H54 (cell line): ENCODE results near the gene CD46.
"Not testable (repeated sequence)": the region's sequence is repeated elsewhere in the genome, so short reads cannot be mapped to it uniquely, and the experiment has no call there.

Source experiments
- DNase-seq: peaks from one replicate; pipeline ENCODE4 v3.0.0; 2011; ENCODE audit warnings: low spot score, mixed read lengths; ENCODE audit not compliant: insufficient read length
- FAIRE-seq: peaks from 3 replicates; lab custom pipeline; 2011; peaks lifted over from hg19 to GRCh38; lab: Jason Lieb, UNC
- POLR2A ChIP-seq: IDR thresholded peaks from 2 replicates; pipeline ENCODE4 v1.6.1; 2011; ENCODE audit warnings: low read depth, mild to moderate bottlenecking, low read length

CD46 gene

GRCh38 chr1:207751790-207752455 lies at the start of gene CD46:
Gene CD46 (plus strand): TSS chr1:207752054. CDS start chr1:207752213, 159 bp downstream.
- peak; percentile 68 for TF ChIP-seq POLR2A
- DNase-seq (peak; percentile 88), FAIRE-seq (peak; percentile 45)

DNA sequence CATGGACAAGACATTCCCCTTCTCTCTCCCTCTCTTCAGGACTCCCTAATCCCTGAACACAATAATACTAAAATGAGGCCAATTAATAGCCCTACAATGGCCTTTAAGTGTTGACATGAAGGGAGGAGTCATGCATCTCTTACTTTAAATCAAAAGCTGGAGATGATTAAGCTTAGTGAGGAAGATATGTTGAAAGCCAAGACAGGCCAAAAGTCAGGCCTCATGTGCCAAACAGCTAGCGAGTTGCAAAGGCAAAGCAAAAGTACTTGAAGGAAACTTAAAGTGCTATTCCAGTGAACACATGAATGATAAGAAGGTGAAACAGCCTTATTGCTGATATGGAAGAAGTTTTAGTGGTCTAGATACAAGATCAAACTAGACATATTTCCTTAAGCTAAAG lies 49.5 kb upstream of the CD46 start:
- no peak for TF ChIP-seq POLR2A
- no peak for DNase-seq
- FAIRE-seq, result no peak

GRCh38 chr1:207703712-207704111 lies 48.1 kb upstream of the CD46 start:
- no peak for DNase-seq
- no peak for FAIRE-seq
- TF ChIP-seq POLR2A, result no peak

GRCh38 chr1:207708004-207708403 lies 43.9 kb upstream of the CD46 start:
- DNase-seq, FAIRE-seq: not testable (repeated sequence)

DNA sequence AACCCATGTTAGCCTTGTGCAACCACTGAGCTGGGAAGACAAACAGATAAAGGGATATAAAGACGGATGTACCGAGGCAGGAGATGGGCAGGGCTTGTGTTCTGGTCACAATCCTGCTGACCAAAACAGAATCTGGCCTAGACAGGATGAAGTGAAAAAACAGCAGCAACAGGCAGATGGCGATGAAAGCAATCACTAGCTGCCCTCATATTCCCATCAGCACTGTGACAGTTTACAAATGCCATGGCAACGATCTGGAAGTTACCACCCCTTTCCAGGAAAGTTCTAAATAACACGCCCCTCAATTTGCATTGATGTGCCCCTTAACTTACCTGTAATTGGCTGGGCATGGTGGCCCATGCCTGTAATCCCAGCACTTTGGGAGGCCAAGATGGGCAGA lies 40.6 kb upstream of the CD46 start:
- no peak for DNase-seq
- no peak for TF ChIP-seq POLR2A
- FAIRE-seq, result no peak

DNA sequence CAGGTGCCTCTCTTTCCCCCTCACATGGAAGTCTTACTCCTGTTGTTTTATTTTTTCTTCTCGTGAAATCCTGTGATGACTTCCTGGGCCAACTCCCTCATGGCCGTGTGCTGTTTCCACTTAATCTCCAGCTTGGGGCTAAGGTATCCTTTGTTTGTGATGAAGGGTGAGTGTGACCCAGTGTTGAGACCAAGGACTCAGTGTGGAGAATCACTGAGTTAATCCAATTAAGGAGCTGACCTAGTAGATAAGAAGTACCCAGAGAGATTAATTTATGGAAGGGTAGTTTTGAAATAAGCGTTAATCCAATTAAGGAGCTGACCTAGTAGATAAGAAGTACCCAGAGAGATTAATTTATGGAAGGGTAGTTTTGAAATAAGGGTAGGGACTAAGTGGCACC lies 39.2 kb upstream of the CD46 start:
- FAIRE-seq, DNase-seq: not testable (repeated sequence)

- no peak for TF ChIP-seq POLR2A
- FAIRE-seq (no peak), DNase-seq (no peak)
These were observed 38.3 kb upstream of the CD46 start for GRCh38 chr1:207713529-207713928.

DNA sequence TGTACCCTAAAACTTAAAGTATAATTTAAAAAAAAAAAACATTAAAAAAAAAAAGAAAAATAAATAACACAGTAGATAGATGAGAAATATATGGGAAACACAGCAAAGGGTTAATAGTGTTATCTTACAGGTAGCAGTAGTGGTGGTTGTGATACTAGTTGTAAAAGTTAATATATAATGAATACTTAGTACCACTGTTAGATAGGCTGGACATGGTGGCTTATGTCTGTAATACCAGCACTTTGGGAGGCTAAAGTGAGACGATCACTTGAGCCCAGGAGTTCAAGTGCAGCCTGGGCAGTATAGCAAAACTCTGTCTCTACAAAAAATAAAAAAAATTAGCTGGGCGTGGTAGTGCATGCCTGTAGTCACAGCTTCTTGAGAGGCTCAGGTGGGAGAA lies 32.6 kb upstream of the CD46 start:
- no peak for DNase-seq
- no peak for FAIRE-seq
- TF ChIP-seq POLR2A, result no peak

- FAIRE-seq, DNase-seq: not testable (repeated sequence)
These were observed 23.5 kb upstream of the CD46 start for GRCh38 chr1:207728200-207728858.

DNA sequence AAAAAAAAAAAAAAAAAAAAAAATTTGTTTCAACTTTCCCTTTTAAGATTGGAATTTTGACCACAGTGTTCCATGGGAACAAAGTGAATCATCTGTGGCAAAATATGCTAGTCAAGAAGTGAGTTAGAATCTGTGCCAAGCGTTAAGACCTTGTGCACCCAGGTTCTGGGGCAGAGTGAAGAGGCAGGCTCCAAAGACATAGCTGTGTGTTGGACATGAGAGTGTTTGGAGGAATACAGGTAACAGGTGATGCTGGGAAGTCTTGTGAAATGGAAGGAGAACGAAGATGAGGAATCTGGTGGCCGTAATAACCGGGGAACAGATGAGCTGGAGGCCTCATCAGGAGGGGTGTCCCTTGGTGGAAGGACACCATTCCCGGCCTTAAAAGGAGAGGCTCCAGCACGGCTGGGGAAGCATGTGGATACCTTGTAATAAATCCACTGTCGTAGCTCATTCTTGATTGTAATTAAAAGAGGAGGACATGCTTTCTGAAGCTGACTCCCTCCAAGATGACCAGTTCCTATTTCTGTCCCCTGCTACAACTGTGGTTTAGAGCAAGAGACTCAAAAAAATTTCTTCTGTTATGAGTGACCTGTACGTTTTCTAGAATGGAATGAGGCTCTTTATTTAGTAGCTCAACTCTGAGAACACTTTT lies 14.2 kb upstream of the CD46 start:
- DNase-seq, FAIRE-seq: not testable (repeated sequence)

- not testable (repeated sequence) for FAIRE-seq
These were observed 13.6 kb upstream of the CD46 start for GRCh38 chr1:207738158-207738659.

GRCh38 chr1:207740207-207740606 lies 11.6 kb upstream of the CD46 start:
- FAIRE-seq, result no peak
- no peak for DNase-seq
- TF ChIP-seq POLR2A, result no peak

More at GRCh38 chr1:207738158-207738659, 13.6 kb upstream of the CD46 start:
- DNase-seq, result not testable (repeated sequence)

GRCh38 chr1:207742850-207743555 lies 8.9 kb upstream of the CD46 start:
- DNase-seq (no peak), FAIRE-seq (no peak)
- TF ChIP-seq POLR2A, result no peak

- DNase-seq, result no peak
- no peak for TF ChIP-seq POLR2A
- no peak for FAIRE-seq
These were observed 7.8 kb upstream of the CD46 start for GRCh38 chr1:207744000-207744534.
